Chondrocyte (in vitro differentiated cells): ENCODE measurements around the gene GPR87. TPM values are rescaled to one million over a fixed set of nuclear protein-coding genes. Genes with fewer than 3 reads are reported as not detected.

Experiments
- DNase-seq: peaks from one replicate; pipeline ENCODE4 v3.0.0; 2021; ENCODE audit warnings: mixed read lengths, low spot score
- H3K27ac Mint-ChIP-seq: one replicate; pipeline ENCODE4 v1.8.0; 2021; ENCODE audit warnings: mild to moderate bottlenecking, moderate library complexity, mixed read lengths; ENCODE audit not compliant: unreplicated experiment
- H3K27me3 Mint-ChIP-seq: 2 replicates; pipeline ENCODE4 v1.8.0; 2021; ENCODE audit warnings: low read depth, mixed read lengths
- H3K36me3 Mint-ChIP-seq: 2 replicates; pipeline ENCODE4 v1.8.0; 2021; ENCODE audit warnings: low read depth, mixed read lengths
- H3K4me1 Mint-ChIP-seq: 2 replicates; pipeline ENCODE4 v1.8.0; 2021; ENCODE audit warnings: low read depth, mild to moderate bottlenecking, mixed read lengths
- H3K4me3 Mint-ChIP-seq: one replicate; pipeline ENCODE4 v1.8.0; 2021; ENCODE audit warnings: mild to moderate bottlenecking, moderate library complexity, mixed read lengths; ENCODE audit not compliant: unreplicated experiment
- H3K9me3 Mint-ChIP-seq: 2 replicates; pipeline ENCODE4 v1.8.0; 2021; ENCODE audit warnings: low read depth, mixed read lengths
- total RNA-seq: library from RNA; stranded (reverse); gene quantifications from 3 replicates; pipeline ENCODE4 v1.2.1, GENCODE V29; 2021
- TF ChIP-seq, protein P1 (sequence below): fragments of 200-600 bp; sonication (generic); IDR thresholded peaks from 2 replicates; pipeline ENCODE4 v1.5.0; 2021; ENCODE audit warnings: antibody characterized with exemption, mild to moderate bottlenecking, moderate library complexity

GPR87 gene
- total RNA-seq, 1 donor from 2014 or later, result not detected

DNA sequence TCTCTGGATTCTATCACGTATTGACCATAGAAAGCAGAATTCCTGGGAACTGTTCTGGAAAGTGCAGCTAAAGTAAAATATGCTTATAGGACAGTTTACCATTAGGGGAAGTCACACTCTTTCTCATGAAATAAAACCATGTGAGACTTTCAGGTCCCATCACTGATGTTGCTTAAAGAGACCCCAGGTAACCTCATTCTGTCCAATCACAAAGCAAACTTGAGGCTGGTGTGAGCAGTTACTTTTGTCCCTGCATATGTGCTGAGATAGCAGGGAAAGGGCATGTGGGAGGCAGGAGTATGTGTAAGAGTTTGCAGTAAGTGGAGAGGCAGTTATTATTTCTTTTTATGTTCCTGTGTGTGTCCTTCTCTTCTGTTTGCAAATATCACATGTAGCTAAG is 16.1 kb downstream of the GPR87 start:
- no peak for DNase-seq
- H3K27me3 Mint-ChIP-seq, result no peaks in the 10 kb centered on the region
- H3K36me3 Mint-ChIP-seq, result no peaks in the 10 kb centered on the region
- H3K27ac Mint-ChIP-seq, result no peak overlapping the region
- no peak overlapping the region for H3K4me3 Mint-ChIP-seq
- TF ChIP-seq, protein P1, sequence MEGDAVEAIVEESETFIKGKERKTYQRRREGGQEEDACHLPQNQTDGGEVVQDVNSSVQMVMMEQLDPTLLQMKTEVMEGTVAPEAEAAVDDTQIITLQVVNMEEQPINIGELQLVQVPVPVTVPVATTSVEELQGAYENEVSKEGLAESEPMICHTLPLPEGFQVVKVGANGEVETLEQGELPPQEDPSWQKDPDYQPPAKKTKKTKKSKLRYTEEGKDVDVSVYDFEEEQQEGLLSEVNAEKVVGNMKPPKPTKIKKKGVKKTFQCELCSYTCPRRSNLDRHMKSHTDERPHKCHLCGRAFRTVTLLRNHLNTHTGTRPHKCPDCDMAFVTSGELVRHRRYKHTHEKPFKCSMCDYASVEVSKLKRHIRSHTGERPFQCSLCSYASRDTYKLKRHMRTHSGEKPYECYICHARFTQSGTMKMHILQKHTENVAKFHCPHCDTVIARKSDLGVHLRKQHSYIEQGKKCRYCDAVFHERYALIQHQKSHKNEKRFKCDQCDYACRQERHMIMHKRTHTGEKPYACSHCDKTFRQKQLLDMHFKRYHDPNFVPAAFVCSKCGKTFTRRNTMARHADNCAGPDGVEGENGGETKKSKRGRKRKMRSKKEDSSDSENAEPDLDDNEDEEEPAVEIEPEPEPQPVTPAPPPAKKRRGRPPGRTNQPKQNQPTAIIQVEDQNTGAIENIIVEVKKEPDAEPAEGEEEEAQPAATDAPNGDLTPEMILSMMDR, result no peak
- H3K4me1 Mint-ChIP-seq, result peaks cover 22% of the 10 kb centered on the region
- no peaks in the 10 kb centered on the region for H3K9me3 Mint-ChIP-seq

DNA sequence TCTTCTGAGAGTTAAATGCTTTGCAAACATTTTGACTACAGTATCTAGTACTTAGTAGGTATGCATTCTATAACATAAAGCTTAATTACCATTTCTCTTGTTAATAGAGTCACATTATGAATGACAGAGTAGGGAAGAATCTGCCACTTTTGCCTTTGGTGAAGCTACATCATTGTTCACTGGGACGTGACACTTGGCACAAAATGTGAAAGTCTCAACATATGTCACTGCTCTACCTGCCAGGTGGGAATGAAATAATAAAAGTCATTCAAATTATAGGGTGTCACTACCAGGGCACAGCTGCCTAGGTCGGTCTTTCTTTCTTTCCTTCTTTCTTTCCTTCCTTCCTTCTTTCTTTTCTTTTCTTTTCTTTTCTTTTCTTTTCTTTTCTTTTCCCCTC is 17.6 kb downstream of the GPR87 start:
- Mint-ChIP-seq H3K27me3 (no peaks in the 10 kb centered on the region), H3K4me1 (peaks cover 11% of the 10 kb centered on the region), H3K27ac (no peak overlapping the region), H3K9me3 (no peaks in the 10 kb centered on the region), H3K36me3 (no peaks in the 10 kb centered on the region), H3K4me3 (no peak overlapping the region)
- TF ChIP-seq, protein P1, result no peak
- no peak for DNase-seq

DNA sequence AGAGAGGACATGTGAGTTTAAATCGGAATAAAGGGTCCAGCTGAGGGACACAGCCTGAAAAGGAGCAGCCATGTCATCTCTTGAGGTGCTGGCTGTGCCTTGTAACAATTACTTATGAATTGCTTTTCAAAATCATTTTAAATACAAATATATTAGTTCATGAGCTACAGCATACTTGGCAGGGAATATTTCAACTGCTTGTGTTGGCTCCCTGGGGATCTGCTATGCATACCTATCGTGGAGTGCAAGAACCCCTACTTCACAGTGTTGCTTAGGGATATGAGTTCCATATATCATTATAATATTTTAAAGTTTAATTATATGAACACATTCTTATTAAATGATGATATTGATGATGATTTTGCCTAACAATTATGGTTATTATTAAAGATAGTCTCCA is 19.2 kb downstream of the GPR87 start:
- Mint-ChIP-seq H3K4me1 (peaks cover 7% of the 10 kb centered on the region), H3K27ac (no peak overlapping the region), H3K4me3 (no peak overlapping the region), H3K9me3 (no peaks in the 10 kb centered on the region), H3K27me3 (no peaks in the 10 kb centered on the region), H3K36me3 (no peaks in the 10 kb centered on the region)
- DNase-seq, result no peak
- TF ChIP-seq, protein P1, result no peak

DNA sequence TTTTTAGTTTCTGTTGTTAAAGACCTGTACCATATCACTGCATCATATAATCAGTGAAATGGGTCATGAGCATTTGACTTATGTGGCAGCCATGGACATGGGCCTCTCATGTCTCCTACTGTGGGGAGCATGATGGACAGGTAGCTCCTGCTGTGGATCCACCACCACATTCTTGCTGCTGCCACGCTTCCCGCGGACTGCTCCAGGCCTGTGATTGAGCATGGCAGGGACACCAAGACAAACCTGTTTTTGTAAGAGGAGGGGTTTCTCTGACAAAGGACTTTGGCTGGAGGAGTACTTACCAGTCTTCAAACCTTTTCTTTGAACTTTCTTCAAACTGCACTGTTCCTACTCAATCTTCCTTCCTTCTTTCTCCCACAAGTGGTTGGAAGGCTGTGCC is 20.4 kb downstream of the GPR87 start:
- Mint-ChIP-seq H3K4me1 (peaks cover 7% of the 10 kb centered on the region), H3K4me3 (no peak overlapping the region), H3K36me3 (no peaks in the 10 kb centered on the region), H3K27me3 (no peaks in the 10 kb centered on the region), H3K27ac (no peak overlapping the region), H3K9me3 (no peaks in the 10 kb centered on the region)
- no peak for DNase-seq
- TF ChIP-seq, protein P1, result no peak

DNA sequence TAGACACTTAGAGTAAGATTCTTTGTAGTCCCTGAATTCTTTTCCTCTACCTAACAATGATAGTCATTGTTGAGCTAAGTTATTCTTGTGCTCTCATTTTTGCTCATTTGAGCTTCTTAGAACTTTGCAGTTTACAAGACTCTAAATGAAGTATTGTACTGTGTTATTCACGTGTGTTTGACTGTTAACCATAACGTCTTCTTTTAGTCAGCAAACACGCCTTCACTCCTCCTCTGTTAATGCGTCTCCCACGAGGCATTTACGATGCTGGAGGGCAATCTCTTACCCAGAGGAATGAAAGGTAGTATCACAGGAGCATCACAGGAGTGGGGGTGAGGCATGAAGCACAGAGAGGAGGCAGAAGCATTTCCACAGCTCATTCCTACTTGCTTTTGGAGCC is 23.5 kb downstream of the GPR87 start:
- H3K9me3 Mint-ChIP-seq, result no peaks in the 10 kb centered on the region
- TF ChIP-seq, protein P1, result no peak
- DNase-seq, result no peak
- no peaks in the 10 kb centered on the region for H3K36me3 Mint-ChIP-seq
- H3K27me3 Mint-ChIP-seq, result no peaks in the 10 kb centered on the region
- H3K27ac Mint-ChIP-seq, result no peak overlapping the region
- no peak overlapping the region for H3K4me3 Mint-ChIP-seq
- H3K4me1 Mint-ChIP-seq, result peaks cover 7% of the 10 kb centered on the region
